Measurements from ENCODE around the gene ATP1B2.

DNA sequence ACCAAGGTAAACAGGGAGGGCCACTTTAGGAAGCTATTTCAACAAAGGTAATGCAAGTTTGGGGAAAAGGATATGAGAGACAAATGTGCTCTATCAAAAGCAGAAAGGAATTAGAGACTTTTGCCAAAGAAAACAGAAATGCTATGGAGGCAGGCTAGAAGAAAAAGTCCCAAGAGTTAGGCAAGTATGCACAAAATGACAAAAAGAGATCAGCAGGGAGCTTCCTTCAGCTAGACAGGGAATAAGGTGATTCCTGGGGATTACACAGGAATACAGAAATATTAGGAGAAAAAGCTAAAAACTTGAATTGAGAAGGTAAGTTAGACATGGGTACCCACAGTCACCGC is 38.5 kb upstream of the ATP1B2 start:
- TF ChIP-seq, protein P1, sequence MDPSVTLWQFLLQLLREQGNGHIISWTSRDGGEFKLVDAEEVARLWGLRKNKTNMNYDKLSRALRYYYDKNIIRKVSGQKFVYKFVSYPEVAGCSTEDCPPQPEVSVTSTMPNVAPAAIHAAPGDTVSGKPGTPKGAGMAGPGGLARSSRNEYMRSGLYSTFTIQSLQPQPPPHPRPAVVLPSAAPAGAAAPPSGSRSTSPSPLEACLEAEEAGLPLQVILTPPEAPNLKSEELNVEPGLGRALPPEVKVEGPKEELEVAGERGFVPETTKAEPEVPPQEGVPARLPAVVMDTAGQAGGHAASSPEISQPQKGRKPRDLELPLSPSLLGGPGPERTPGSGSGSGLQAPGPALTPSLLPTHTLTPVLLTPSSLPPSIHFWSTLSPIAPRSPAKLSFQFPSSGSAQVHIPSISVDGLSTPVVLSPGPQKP (CRISPR knock-in tag; IDR thresholded peaks at IDR 0.05): no peak
- TF ChIP-seq U2AF1 (optimal IDR thresholded peaks at IDR 0.05; ENCODE audit: low read depth, low read length) (no peak), MAFK (IDR thresholded peaks at IDR 0.05; ENCODE audit: low read length) (no peak), ZNF561 (CRISPR knock-in tag; conservative IDR thresholded peaks at IDR 0.05) (no peak), CTCF (IDR thresholded peaks at IDR 0.05 in 2 of 3, conservative IDR thresholded peaks at IDR 0.05 in 1 of 3; ENCODE audit: insufficient read depth in 2 of 3, low read depth in 1 of 3, low read length in 3 of 3) (no peak), FOXK2 (conservative IDR thresholded peaks at IDR 0.05 in 1 of 2, IDR thresholded peaks at IDR 0.05 in 1 of 2; ENCODE audit: low read depth in 2 of 2) (no peak)
- TF ChIP-seq, protein P2, sequence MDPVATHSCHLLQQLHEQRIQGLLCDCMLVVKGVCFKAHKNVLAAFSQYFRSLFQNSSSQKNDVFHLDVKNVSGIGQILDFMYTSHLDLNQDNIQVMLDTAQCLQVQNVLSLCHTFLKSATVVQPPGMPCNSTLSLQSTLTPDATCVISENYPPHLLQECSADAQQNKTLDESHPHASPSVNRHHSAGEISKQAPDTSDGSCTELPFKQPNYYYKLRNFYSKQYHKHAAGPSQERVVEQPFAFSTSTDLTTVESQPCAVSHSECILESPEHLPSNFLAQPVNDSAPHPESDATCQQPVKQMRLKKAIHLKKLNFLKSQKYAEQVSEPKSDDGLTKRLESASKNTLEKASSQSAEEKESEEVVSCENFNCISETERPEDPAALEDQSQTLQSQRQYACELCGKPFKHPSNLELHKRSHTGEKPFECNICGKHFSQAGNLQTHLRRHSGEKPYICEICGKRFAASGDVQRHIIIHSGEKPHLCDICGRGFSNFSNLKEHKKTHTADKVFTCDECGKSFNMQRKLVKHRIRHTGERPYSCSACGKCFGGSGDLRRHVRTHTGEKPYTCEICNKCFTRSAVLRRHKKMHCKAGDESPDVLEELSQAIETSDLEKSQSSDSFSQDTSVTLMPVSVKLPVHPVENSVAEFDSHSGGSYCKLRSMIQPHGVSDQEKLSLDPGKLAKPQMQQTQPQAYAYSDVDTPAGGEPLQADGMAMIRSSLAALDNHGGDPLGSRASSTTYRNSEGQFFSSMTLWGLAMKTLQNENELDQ (CRISPR knock-in tag; IDR thresholded peaks at IDR 0.05; ENCODE audit: borderline replicate concordance): no peak
